Trophoblast cell (in vitro differentiated cells and primary cell): ENCODE data around the gene CRYBG1. TPM values are rescaled to one million over a fixed set of nuclear protein-coding genes. Genes with fewer than 3 reads are reported as not detected.

Experiments used
- DNase-seq, 2 donors: peaks; one replicate each; pipeline ENCODE4 v3.0.0-alpha.2; 2016
- H2AFZ ChIP-seq: 2 replicates; pipeline ENCODE4 v1.6.1; 2013; ENCODE audit warnings: low read length, moderate library complexity, mild to moderate bottlenecking; ENCODE audit not compliant: insufficient read depth, poor library complexity
- H2AK5ac ChIP-seq: 2 replicates; pipeline ENCODE4 v1.6.1; 2013; ENCODE audit warnings: mild to moderate bottlenecking, low read length
- H2BK120ac ChIP-seq: 2 replicates; pipeline ENCODE4 v1.6.1; 2013; ENCODE audit warnings: low read length, mild to moderate bottlenecking, moderate library complexity; ENCODE audit not compliant: insufficient read depth, poor library complexity
- H2BK12ac ChIP-seq: 2 replicates; pipeline ENCODE4 v1.6.1; 2013; ENCODE audit warnings: mild to moderate bottlenecking, low read length, moderate library complexity
- H2BK5ac ChIP-seq: 2 replicates; pipeline ENCODE4 v1.6.1; 2013; ENCODE audit warnings: low read length, low read depth, moderate library complexity, mild to moderate bottlenecking; ENCODE audit not compliant: poor library complexity
- H3K14ac ChIP-seq: 2 replicates; pipeline ENCODE4 v1.6.1; 2013; ENCODE audit warnings: mild to moderate bottlenecking, low read length
- H3K18ac ChIP-seq: 2 replicates; pipeline ENCODE4 v1.6.1; 2013; ENCODE audit warnings: mild to moderate bottlenecking, low read length
- H3K23ac ChIP-seq: 2 replicates; pipeline ENCODE4 v1.6.1; 2013; ENCODE audit warnings: low read length
- H3K27ac ChIP-seq: 2 replicates; pipeline ENCODE4 v1.5.1; 2013; ENCODE audit warnings: low read depth, mild to moderate bottlenecking, inconsistent platforms, low read length, moderate library complexity
- H3K27me3 ChIP-seq: 2 replicates; pipeline ENCODE4 v1.6.1; 2013; ENCODE audit warnings: inconsistent platforms, mild to moderate bottlenecking, low read length, moderate library complexity; ENCODE audit not compliant: insufficient read depth
- H3K36me3 ChIP-seq, 2 experiments: 1 replicate in 1 of 2; 2 replicates in 1 of 2; pipeline ENCODE4 v1.6.1; 2013; ENCODE audit warnings: low read length in 2 of 2, mild to moderate bottlenecking in 2 of 2, moderate library complexity in 1 of 2; ENCODE audit not compliant: insufficient read depth in 2 of 2, control insufficient read depth in 1 of 2
- H3K4ac ChIP-seq: 2 replicates; pipeline ENCODE4 v1.6.1; 2013; ENCODE audit warnings: low read depth, mild to moderate bottlenecking, low read length, moderate library complexity
- H3K4me1 ChIP-seq, 2 experiments: 1 replicate in 1 of 2; 2 replicates in 1 of 2; pipeline ENCODE4 v1.6.1; 2013; ENCODE audit warnings: low read length in 2 of 2, mild to moderate bottlenecking in 2 of 2, moderate library complexity in 1 of 2; ENCODE audit not compliant: insufficient read depth in 2 of 2, control insufficient read depth in 1 of 2
- H3K4me2 ChIP-seq: 2 replicates; pipeline ENCODE4 v1.6.1; 2013; ENCODE audit warnings: inconsistent platforms, mild to moderate bottlenecking, low read length, moderate library complexity
- H3K4me3 ChIP-seq: 2 replicates; pipeline ENCODE4 v1.5.1; 2013; ENCODE audit warnings: mild to moderate bottlenecking, low read depth, low read length, inconsistent platforms
- H3K79me1 ChIP-seq: one replicate; pipeline ENCODE4 v1.6.1; 2013; ENCODE audit warnings: low read length
- H3K79me2 ChIP-seq: 2 replicates; pipeline ENCODE4 v1.6.1; 2013; ENCODE audit warnings: low read length, mild to moderate bottlenecking; ENCODE audit not compliant: control insufficient read depth, insufficient read depth, poor library complexity
- H3K9ac ChIP-seq: 2 replicates; pipeline ENCODE4 v1.6.1; 2013; ENCODE audit warnings: mild to moderate bottlenecking, low read length
- H3K9me3 ChIP-seq: 2 replicates; pipeline ENCODE4 v1.6.1; 2013; ENCODE audit warnings: low read depth, mild to moderate bottlenecking, control low read depth, inconsistent platforms, low read length; ENCODE audit not compliant: insufficient read depth
- H4K12ac ChIP-seq: 2 replicates; pipeline ENCODE4 v1.6.1; 2013; ENCODE audit warnings: low read depth, mild to moderate bottlenecking, low read length, moderate library complexity
- H4K8ac ChIP-seq: 2 replicates; pipeline ENCODE4 v1.6.1; 2013; ENCODE audit warnings: low read depth, mild to moderate bottlenecking, low read length, moderate library complexity
- H4K91ac ChIP-seq: one replicate; pipeline ENCODE4 v1.6.1; 2013; ENCODE audit warnings: low read depth, mild to moderate bottlenecking, low read length, moderate library complexity
- WGBS: extraction: QIAGEN DNeasy Blood & Tissue Kit; methylation state at CpG from one replicate; pipeline ENCODE4 v1.1.7; 2013; ENCODE audit warnings: missing lambda C conversion rate; ENCODE audit not compliant: insufficient read length, insufficient coverage; ENCODE audit errors: extremely low coverage; 5-methylcytosine and 5-hydroxymethylcytosine counted together
- polyA plus RNA-seq: library from polyadenylated mRNA; stranded (reverse); fragments of 200-250 nt; gene quantifications from 2 replicates; pipeline ENCODE4 v1.2.3, GENCODE V29; 2013

CRYBG1 gene
- polyA plus RNA-seq, result 7.2 and 7.8 TPM in 2 replicates

GRCh38 chr6:106360410-106360988, at the start of gene CRYBG1:
Gene CRYBG1 (plus strand): TSS chr6:106360717. CDS start chr6:106360909, 192 bp downstream.
- no peak within 1 kb of the TSS for H2BK12ac ChIP-seq
- peak within 1 kb of the TSS; percentile 62 for H2AFZ ChIP-seq
- H3K4me1 ChIP-seq, result peaks cover 3 to 8% of the 10 kb centered on the region in 2 experiments
- H3K14ac ChIP-seq, result no peak within 1 kb of the TSS
- H3K36me3 ChIP-seq, result no peaks in the 10 kb centered on the region
- H3K18ac ChIP-seq, result no peak within 1 kb of the TSS
- peak; percentile 50 to 71 for DNase-seq
- H2BK5ac ChIP-seq, result no peak within 1 kb of the TSS
- no peak within 1 kb of the TSS for H2BK120ac ChIP-seq
- no peak within 1 kb of the TSS for H4K12ac ChIP-seq
- H3K27ac ChIP-seq, result no peak within 1 kb of the TSS
- H3K79me2 ChIP-seq, result no peaks in the 10 kb centered on the region
- peak within 1 kb of the TSS; percentile 46 for H3K9ac ChIP-seq
- H3K23ac ChIP-seq, result no peak within 1 kb of the TSS
- no peak within 1 kb of the TSS for H3K4ac ChIP-seq
- H4K8ac ChIP-seq, result no peak within 1 kb of the TSS
- H3K79me1 ChIP-seq, result no peaks in the 10 kb centered on the region
- H2AK5ac ChIP-seq, result no peak within 1 kb of the TSS
- peak within 1 kb of the TSS; percentile 72 for H3K4me3 ChIP-seq
- H3K27me3 ChIP-seq, result peaks cover 8% of the 10 kb centered on the region
- no peak within 1 kb of the TSS for H4K91ac ChIP-seq
- no CpG with 5 or more reads among the region's 66 CpGs for WGBS
- peak within 1 kb of the TSS; percentile 98 for H3K4me2 ChIP-seq
- H3K9me3 ChIP-seq, result no peaks in the 10 kb centered on the region

GRCh38 chr6:106315765-106316374, 44.6 kb upstream of the CRYBG1 start:
- Histone ChIP-seq H3K27ac (no peak overlapping the region), H3K27me3 (no peaks in the 10 kb centered on the region), H2BK120ac (no peak overlapping the region), H2BK12ac (no peak overlapping the region), H2BK5ac (no peak overlapping the region), H3K4me3 (no peak overlapping the region), H3K4ac (no peak overlapping the region), H3K79me1 (no peaks in the 10 kb centered on the region), H3K18ac (no peak overlapping the region), H3K36me3 (peaks cover 3% of the 10 kb centered on the region in 2 experiments), H3K9me3 (no peaks in the 10 kb centered on the region), H4K91ac (no peak overlapping the region), H3K4me1 (peaks cover 1 to 2% of the 10 kb centered on the region in 2 experiments), H2AFZ (no peak overlapping the region), H2AK5ac (no peak overlapping the region), H3K14ac (no peak overlapping the region), H3K79me2 (no peaks in the 10 kb centered on the region), H4K8ac (no peak overlapping the region), H3K9ac (no peak overlapping the region), H3K23ac (no peak overlapping the region), H3K4me2 (no peak overlapping the region), H4K12ac (no peak overlapping the region)
- no CpG with 5 or more reads among the region's 6 CpGs for WGBS
- DNase-seq, result no peak

- Histone ChIP-seq H3K4me1 (peaks cover 1 to 2% of the 10 kb centered on the region in 2 experiments), H3K18ac (no peak overlapping the region), H3K36me3 (peaks cover 3% of the 10 kb centered on the region in 2 experiments), H3K4ac (no peak overlapping the region), H4K91ac (no peak overlapping the region), H3K79me2 (no peaks in the 10 kb centered on the region), H3K9ac (no peak overlapping the region), H3K4me3 (no peak overlapping the region), H2AK5ac (no peak overlapping the region), H3K27ac (no peak overlapping the region), H3K4me2 (no peak overlapping the region), H2AFZ (no peak overlapping the region), H4K8ac (no peak overlapping the region), H3K14ac (no peak overlapping the region), H2BK120ac (no peak overlapping the region), H3K23ac (no peak overlapping the region), H3K9me3 (no peaks in the 10 kb centered on the region), H3K79me1 (no peaks in the 10 kb centered on the region), H4K12ac (no peak overlapping the region), H2BK5ac (no peak overlapping the region), H3K27me3 (no peaks in the 10 kb centered on the region), H2BK12ac (no peak overlapping the region)
- no peak for DNase-seq
- WGBS, result no CpG with 5 or more reads among the region's 3 CpGs
These were observed 44.1 kb upstream of the CRYBG1 start for GRCh38 chr6:106316375-106316766.

- H3K36me3 ChIP-seq, result peaks cover 3% of the 10 kb centered on the region in 2 experiments
- no peak overlapping the region for H2BK12ac ChIP-seq
- no peak overlapping the region for H4K91ac ChIP-seq
- no peak overlapping the region for H3K18ac ChIP-seq
- peak overlapping the region; percentile 19 for H3K4ac ChIP-seq
- no peak overlapping the region for H2BK5ac ChIP-seq
- no peak overlapping the region for H4K12ac ChIP-seq
- no peaks in the 10 kb centered on the region for H3K9me3 ChIP-seq
- H2AK5ac ChIP-seq, result no peak overlapping the region
- no peak overlapping the region for H2BK120ac ChIP-seq
- H3K23ac ChIP-seq, result no peak overlapping the region
- no peak overlapping the region for H2AFZ ChIP-seq
- no CpG with 5 or more reads among the region's 2 CpGs for WGBS
- H3K4me2 ChIP-seq, result no peak overlapping the region
- H3K27ac ChIP-seq, result no peak overlapping the region
- H4K8ac ChIP-seq, result no peak overlapping the region
- no peaks in the 10 kb centered on the region for H3K4me1 ChIP-seq
- no peak overlapping the region for H3K4me3 ChIP-seq
- H3K27me3 ChIP-seq, result no peaks in the 10 kb centered on the region
- H3K14ac ChIP-seq, result no peak overlapping the region
- no peak for DNase-seq
- no peaks in the 10 kb centered on the region for H3K79me1 ChIP-seq
- no peaks in the 10 kb centered on the region for H3K79me2 ChIP-seq
- no peak overlapping the region for H3K9ac ChIP-seq
These were observed 42.5 kb upstream of the CRYBG1 start for GRCh38 chr6:106318061-106318460.
